ENCODE data around the gene MREG. TPM values are rescaled to one million over a fixed set of nuclear protein-coding genes. Genes with fewer than 3 reads are reported as not detected.

Gene MREG
- total and polyA plus RNA-seq, 2 experiments from 2014 or later: 19.4 to 25.3 TPM

DNA sequence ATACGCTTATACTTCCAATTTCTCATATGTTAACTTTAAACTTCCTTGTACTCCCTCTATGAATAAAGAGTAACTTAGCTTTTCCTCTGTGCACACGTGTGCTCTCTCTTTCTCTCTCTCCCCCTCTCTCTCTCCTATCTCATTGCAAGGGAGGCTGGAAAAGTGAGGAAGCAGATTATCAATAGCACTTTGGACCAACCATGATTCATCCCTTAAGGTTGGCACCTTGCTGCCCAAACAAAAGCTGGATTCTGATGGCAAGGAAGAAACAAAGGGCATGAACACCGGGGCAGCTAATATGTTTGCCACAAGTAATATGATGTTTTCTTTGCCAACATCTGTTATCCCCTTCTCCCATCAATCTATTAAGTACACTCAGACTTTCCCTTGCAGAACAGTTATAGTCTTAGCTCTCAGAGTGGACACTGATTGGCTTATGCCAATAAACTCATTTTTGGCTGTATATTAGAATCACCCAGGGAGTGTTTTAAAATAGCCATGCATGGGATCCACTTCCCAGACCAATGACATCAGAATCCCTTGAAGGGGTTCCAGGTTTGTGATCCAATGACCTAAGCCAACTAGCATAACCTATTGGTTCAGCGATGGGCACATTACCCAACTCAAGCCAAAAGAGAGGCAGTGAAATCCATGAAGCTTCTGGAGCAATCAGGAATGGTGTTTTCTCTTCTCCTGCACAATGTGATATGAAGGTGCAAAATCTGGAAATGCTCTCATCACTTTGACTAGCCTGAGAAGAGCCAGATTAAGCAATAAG, 60.3 kb downstream of the MREG start:
- TF ChIP-seq ZNF331 (CRISPR knock-in tag; IDR thresholded peaks at IDR 0.05; ENCODE audit: low read depth) (no peak), ETS1 (IDR thresholded peaks at IDR 0.05) (no peak), NANOG (IDR thresholded peaks at IDR 0.05; ENCODE audit: borderline replicate concordance) (no peak), CREB1 (CRISPR knock-in tag; IDR thresholded peaks at IDR 0.05; ENCODE audit: low read depth) (no peak), CTCF (conservative IDR thresholded peaks at IDR 0.05; ENCODE audit: low read depth in 2 of 2) (no peak), EZH2 (IDR thresholded peaks at IDR 0.05; ENCODE audit: low read depth, unreplicated experiment) (no peak), STAT1 (IDR thresholded peaks at IDR 0.05; ENCODE audit: unreplicated experiment) (no peak), POLR2AphosphoS5 (IDR thresholded peaks at IDR 0.05; ENCODE audit: low read depth) (no peak), ZNF114 (CRISPR knock-in tag; IDR thresholded peaks at IDR 0.05) (no peak), JUNB (IDR thresholded peaks at IDR 0.05; ENCODE audit: unreplicated experiment) (no peak), EZH2phosphoT487 (IDR thresholded peaks at IDR 0.05; ENCODE audit: unreplicated experiment) (no peak)
- TF ChIP-seq, protein P1, sequence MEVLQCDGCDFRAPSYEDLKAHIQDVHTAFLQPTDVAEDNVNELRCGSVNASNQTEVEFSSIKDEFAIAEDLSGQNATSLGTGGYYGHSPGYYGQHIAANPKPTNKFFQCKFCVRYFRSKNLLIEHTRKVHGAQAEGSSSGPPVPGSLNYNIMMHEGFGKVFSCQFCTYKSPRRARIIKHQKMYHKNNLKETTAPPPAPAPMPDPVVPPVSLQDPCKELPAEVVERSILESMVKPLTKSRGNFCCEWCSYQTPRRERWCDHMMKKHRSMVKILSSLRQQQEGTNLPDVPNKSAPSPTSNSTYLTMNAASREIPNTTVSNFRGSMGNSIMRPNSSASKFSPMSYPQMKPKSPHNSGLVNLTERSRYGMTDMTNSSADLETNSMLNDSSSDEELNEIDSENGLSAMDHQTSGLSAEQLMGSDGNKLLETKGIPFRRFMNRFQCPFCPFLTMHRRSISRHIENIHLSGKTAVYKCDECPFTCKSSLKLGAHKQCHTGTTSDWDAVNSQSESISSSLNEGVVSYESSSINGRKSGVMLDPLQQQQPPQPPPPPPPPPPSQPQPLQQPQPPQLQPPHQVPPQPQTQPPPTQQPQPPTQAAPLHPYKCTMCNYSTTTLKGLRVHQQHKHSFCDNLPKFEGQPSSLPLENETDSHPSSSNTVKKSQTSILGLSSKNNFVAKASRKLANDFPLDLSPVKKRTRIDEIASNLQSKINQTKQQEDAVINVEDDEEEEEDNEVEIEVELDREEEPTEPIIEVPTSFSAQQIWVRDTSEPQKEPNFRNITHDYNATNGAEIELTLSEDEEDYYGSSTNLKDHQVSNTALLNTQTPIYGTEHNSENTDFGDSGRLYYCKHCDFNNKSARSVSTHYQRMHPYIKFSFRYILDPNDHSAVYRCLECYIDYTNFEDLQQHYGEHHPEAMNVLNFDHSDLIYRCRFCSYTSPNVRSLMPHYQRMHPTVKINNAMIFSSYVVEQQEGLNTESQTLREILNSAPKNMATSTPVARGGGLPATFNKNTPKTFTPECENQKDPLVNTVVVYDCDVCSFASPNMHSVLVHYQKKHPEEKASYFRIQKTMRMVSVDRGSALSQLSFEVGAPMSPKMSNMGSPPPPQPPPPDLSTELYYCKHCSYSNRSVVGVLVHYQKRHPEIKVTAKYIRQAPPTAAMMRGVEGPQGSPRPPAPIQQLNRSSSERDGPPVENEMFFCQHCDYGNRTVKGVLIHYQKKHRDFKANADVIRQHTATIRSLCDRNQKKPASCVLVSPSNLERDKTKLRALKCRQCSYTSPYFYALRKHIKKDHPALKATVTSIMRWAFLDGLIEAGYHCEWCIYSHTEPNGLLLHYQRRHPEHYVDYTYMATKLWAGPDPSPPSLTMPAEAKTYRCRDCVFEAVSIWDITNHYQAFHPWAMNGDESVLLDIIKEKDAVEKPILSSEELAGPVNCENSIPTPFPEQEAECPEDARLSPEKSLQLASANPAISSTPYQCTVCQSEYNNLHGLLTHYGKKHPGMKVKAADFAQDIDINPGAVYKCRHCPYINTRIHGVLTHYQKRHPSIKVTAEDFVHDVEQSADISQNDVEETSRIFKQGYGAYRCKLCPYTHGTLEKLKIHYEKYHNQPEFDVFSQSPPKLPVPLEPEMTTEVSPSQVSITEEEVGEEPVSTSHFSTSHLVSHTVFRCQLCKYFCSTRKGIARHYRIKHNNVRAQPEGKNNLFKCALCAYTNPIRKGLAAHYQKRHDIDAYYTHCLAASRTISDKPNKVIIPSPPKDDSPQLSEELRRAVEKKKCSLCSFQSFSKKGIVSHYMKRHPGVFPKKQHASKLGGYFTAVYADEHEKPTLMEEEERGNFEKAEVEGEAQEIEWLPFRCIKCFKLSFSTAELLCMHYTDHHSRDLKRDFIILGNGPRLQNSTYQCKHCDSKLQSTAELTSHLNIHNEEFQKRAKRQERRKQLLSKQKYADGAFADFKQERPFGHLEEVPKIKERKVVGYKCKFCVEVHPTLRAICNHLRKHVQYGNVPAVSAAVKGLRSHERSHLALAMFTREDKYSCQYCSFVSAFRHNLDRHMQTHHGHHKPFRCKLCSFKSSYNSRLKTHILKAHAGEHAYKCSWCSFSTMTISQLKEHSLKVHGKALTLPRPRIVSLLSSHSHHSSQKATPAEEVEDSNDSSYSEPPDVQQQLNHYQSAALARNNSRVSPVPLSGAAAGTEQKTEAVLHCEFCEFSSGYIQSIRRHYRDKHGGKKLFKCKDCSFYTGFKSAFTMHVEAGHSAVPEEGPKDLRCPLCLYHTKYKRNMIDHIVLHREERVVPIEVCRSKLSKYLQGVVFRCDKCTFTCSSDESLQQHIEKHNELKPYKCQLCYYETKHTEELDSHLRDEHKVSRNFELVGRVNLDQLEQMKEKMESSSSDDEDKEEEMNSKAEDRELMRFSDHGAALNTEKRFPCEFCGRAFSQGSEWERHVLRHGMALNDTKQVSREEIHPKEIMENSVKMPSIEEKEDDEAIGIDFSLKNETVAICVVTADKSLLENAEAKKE (CRISPR knock-in tag; IDR thresholded peaks at IDR 0.05): no peak
- TF ChIP-seq, protein P2, sequence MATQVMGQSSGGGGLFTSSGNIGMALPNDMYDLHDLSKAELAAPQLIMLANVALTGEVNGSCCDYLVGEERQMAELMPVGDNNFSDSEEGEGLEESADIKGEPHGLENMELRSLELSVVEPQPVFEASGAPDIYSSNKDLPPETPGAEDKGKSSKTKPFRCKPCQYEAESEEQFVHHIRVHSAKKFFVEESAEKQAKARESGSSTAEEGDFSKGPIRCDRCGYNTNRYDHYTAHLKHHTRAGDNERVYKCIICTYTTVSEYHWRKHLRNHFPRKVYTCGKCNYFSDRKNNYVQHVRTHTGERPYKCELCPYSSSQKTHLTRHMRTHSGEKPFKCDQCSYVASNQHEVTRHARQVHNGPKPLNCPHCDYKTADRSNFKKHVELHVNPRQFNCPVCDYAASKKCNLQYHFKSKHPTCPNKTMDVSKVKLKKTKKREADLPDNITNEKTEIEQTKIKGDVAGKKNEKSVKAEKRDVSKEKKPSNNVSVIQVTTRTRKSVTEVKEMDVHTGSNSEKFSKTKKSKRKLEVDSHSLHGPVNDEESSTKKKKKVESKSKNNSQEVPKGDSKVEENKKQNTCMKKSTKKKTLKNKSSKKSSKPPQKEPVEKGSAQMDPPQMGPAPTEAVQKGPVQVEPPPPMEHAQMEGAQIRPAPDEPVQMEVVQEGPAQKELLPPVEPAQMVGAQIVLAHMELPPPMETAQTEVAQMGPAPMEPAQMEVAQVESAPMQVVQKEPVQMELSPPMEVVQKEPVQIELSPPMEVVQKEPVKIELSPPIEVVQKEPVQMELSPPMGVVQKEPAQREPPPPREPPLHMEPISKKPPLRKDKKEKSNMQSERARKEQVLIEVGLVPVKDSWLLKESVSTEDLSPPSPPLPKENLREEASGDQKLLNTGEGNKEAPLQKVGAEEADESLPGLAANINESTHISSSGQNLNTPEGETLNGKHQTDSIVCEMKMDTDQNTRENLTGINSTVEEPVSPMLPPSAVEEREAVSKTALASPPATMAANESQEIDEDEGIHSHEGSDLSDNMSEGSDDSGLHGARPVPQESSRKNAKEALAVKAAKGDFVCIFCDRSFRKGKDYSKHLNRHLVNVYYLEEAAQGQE (IDR thresholded peaks at IDR 0.05; ENCODE audit: unreplicated experiment): no peak
- H3F3A ChIP-seq (replicated peaks; ENCODE audit: low read depth): no peaks in the 10 kb centered on the region
- no peak overlapping the region for H3K4me3 Mint-ChIP-seq
- H4K20me1 ChIP-seq (replicated peaks; ENCODE audit: insufficient read depth): no peaks in the 10 kb centered on the region; the same call in 1 of the 2 replicates
- no peaks in the 10 kb centered on the region for H3K27me3 ChIP-seq (ENCODE audit: insufficient read depth)
- DNase-seq (ENCODE audit: low spot score) (no peak), ATAC-seq (no peak)
- no peak overlapping the region for H3K27ac Mint-ChIP-seq
- no peaks in the 10 kb centered on the region for H3K9me3 Mint-ChIP-seq
- no peaks in the 10 kb centered on the region for H3K9me2 ChIP-seq (ENCODE audit: insufficient read depth)
- peaks cover 3% of the 10 kb centered on the region; the same call in 2 of the 3 replicates for H3K36me3 Mint-ChIP-seq (ENCODE audit: low read depth)
- H3K4me1 Mint-ChIP-seq: peaks cover 4% of the 10 kb centered on the region; the same call in 2 of the 3 replicates
- no peak overlapping the region for H3K4me2 ChIP-seq
- no peaks in the 10 kb centered on the region for H3K4me1 ChIP-seq (ENCODE audit: insufficient read depth)
- H3K36me3 ChIP-seq (ENCODE audit: insufficient read depth): no peaks in the 10 kb centered on the region
- H3K79me2 ChIP-seq (replicated peaks; ENCODE audit: insufficient read depth): 0 out of 2 replicates have a peak, but pooled peaks cover 8% of the 10 kb centered on the region
- no peak overlapping the region for H2AFZ ChIP-seq
- H3K27me3 Mint-ChIP-seq (ENCODE audit: insufficient read depth, low read depth, poor library complexity): peaks cover 2% of the 10 kb centered on the region
- H3K27ac ChIP-seq (ENCODE audit: low read depth): no peak overlapping the region
- no peak overlapping the region for H3K4me3 ChIP-seq

All from GM23338 (cell line).